ENCODE measurements around the gene EEF1G.

GRCh38 chr11:62591448-62592145 lies 17.9 kb upstream of the EEF1G start, which contains the start of gene TUT1:
- peak in 1 of 5 experiments; percentile 41 for TF ChIP-seq CTCF (IDR thresholded peaks at IDR 0.05)
- TF ChIP-seq POLR2A (IDR thresholded peaks at IDR 0.05) = peak; percentile 66 to 96
